ENCODE measurements around the gene ADAM10.
"Not testable (repeated sequence)": the region's sequence is repeated elsewhere in the genome, so short reads cannot be mapped to it uniquely, and the experiment has no call there.

The ADAM10 gene

GRCh38 chr15:58616171-58616570 lies 133.3 kb downstream of the ADAM10 start:
- no peak for DNase-seq
- peak overlapping the region; percentile 27 for H3K27ac Mint-ChIP-seq
- no peak overlapping the region for H3K4me3 Mint-ChIP-seq
- peaks cover 8 to 10% of the 10 kb centered on the region in 2 donors for H3K4me1 Mint-ChIP-seq
- peaks cover 21 to 24% of the 10 kb centered on the region in 2 donors for H3K9me3 Mint-ChIP-seq
- no peaks in the 10 kb centered on the region for H3K27me3 Mint-ChIP-seq
- ATAC-seq (replicated peaks) = no peak
- H3K36me3 Mint-ChIP-seq = peaks cover 66 to 75% of the 10 kb centered on the region in 2 donors

GRCh38 chr15:58611731-58612676 lies 137.5 kb downstream of the ADAM10 start:
- Mint-ChIP-seq H3K4me1 (peaks cover 8 to 14% of the 10 kb centered on the region in 2 donors), H3K27ac (peak overlapping the region; percentile 56), H3K36me3 (peaks cover 45 to 69% of the 10 kb centered on the region in 2 donors), H3K4me3 (peak overlapping the region in 1 of 2 donors; percentile 44), H3K9me3 (peaks cover 12 to 17% of the 10 kb centered on the region in 2 donors), H3K27me3 (no peaks in the 10 kb centered on the region)
- ATAC-seq (replicated peaks) (no peak), DNase-seq (no peak)

DNA sequence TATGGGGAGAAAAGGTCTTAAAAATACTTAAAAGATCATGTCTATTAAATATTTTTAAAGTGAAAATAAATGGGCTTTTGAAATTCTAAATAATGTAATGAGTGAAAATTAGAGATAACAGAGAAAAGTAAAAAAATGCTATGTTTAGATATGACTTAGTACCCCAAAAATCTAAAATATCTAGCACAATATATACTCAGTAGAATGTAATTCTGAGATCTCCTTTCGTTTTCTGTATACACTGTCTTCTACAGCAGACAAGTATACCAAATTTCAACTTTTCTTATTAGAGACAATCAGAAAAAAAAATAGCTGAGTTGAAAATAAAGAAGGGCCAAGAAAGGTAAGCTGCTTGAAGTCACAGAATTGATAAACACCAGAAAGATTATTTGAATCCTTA lies 140.8 kb downstream of the ADAM10 start:
- ATAC-seq (replicated peaks) = no peak
- H3K9me3 Mint-ChIP-seq = peaks cover 0 to 4% of the 10 kb centered on the region in 2 donors
- H3K27ac Mint-ChIP-seq = no peak overlapping the region
- no peak for DNase-seq
- H3K4me3 Mint-ChIP-seq = no peak overlapping the region
- peaks cover 22 to 48% of the 10 kb centered on the region in 2 donors for H3K36me3 Mint-ChIP-seq
- H3K4me1 Mint-ChIP-seq = peaks cover 5 to 12% of the 10 kb centered on the region in 2 donors
- no peaks in the 10 kb centered on the region for H3K27me3 Mint-ChIP-seq

- DNase-seq (no peak), ATAC-seq (replicated peaks) (no peak)
- H3K4me1 Mint-ChIP-seq = peaks cover 4 to 9% of the 10 kb centered on the region in 2 donors
These were observed 141.3 kb downstream of the ADAM10 start for GRCh38 chr15:58608129-58608590.

GRCh38 chr15:58606577-58607080 lies 142.9 kb downstream of the ADAM10 start:
- no peak for ATAC-seq (replicated peaks)
- peaks cover 2 to 4% of the 10 kb centered on the region in 2 donors for H3K4me1 Mint-ChIP-seq
- peaks cover 19 to 45% of the 10 kb centered on the region in 2 donors for H3K36me3 Mint-ChIP-seq
- H3K9me3 Mint-ChIP-seq = no peaks in the 10 kb centered on the region
- no peak overlapping the region for H3K27ac Mint-ChIP-seq
- DNase-seq = no peak
- no peak overlapping the region for H3K4me3 Mint-ChIP-seq
- H3K27me3 Mint-ChIP-seq = no peaks in the 10 kb centered on the region

More at GRCh38 chr15:58608129-58608590, 141.3 kb downstream of the ADAM10 start:
- Mint-ChIP-seq H3K9me3 (peaks cover 0 to under 1% of the 10 kb centered on the region in 2 donors), H3K36me3 (peaks cover 20 to 47% of the 10 kb centered on the region in 2 donors), H3K27me3 (no peaks in the 10 kb centered on the region), H3K27ac (no peak overlapping the region), H3K4me3 (no peak overlapping the region)

DNA sequence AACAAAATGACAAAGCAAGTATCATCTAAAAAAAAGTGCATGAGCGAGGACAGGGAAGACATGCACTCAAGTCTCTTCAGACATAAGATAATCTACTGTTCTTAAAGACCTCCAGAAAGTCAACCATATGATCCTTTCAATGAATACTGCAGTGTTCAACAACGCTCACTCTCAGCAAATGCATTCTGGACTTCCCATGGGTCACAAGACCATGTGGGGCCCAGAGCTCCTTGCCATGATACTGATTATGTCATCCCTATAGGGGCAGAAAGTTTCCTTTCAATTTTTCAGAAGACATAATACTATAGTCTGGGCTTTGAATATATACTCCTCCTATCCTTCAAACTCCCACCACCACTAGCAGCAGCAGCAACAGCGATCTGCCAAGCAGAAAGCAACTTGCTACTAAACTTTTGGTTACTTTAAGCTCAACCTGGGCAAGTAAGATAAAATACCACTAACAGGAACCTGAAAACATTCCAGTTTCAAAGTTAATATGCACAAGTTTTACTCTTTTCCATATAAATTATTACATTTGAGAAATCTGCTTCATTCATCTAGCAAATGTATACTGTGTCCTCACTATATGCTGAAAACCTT lies 143.5 kb downstream of the ADAM10 start:
- Mint-ChIP-seq H3K27me3 (no peaks in the 10 kb centered on the region), H3K36me3 (peaks cover 19 to 43% of the 10 kb centered on the region in 2 donors), H3K27ac (no peak overlapping the region), H3K4me3 (no peak overlapping the region), H3K4me1 (peaks cover 2 to 4% of the 10 kb centered on the region in 2 donors), H3K9me3 (no peaks in the 10 kb centered on the region)
- ATAC-seq (replicated peaks) = no peak
- DNase-seq = no peak

GRCh38 chr15:58604455-58604923 lies 145.0 kb downstream of the ADAM10 start:
- H3K27me3 Mint-ChIP-seq = no peaks in the 10 kb centered on the region
- no peak overlapping the region for H3K27ac Mint-ChIP-seq
- H3K9me3 Mint-ChIP-seq = no peaks in the 10 kb centered on the region
- H3K4me3 Mint-ChIP-seq = no peak overlapping the region
- DNase-seq (no peak), ATAC-seq (replicated peaks) (no peak)
- H3K36me3 Mint-ChIP-seq = peaks cover 14 to 34% of the 10 kb centered on the region in 2 donors
- H3K4me1 Mint-ChIP-seq = peaks cover 2 to 4% of the 10 kb centered on the region in 2 donors

GRCh38 chr15:58603927-58604326 lies 145.6 kb downstream of the ADAM10 start:
- not testable (repeated sequence) for H3K9me3 Mint-ChIP-seq; H3K27ac Mint-ChIP-seq; H3K4me3 Mint-ChIP-seq; ATAC-seq (replicated peaks); DNase-seq; H3K27me3 Mint-ChIP-seq; H3K4me1 Mint-ChIP-seq
- peaks cover 15 to 32% of the 10 kb centered on the region in 2 donors for H3K36me3 Mint-ChIP-seq

GRCh38 chr15:58602823-58603222 lies 146.7 kb downstream of the ADAM10 start:
- ATAC-seq (replicated peaks) = no peak
- H3K27ac Mint-ChIP-seq = no peak overlapping the region
- no peaks in the 10 kb centered on the region for H3K9me3 Mint-ChIP-seq
- no peaks in the 10 kb centered on the region for H3K27me3 Mint-ChIP-seq
- no peaks in the 10 kb centered on the region for H3K4me1 Mint-ChIP-seq
- no peak overlapping the region for H3K4me3 Mint-ChIP-seq
- no peak for DNase-seq
- peaks cover 12 to 33% of the 10 kb centered on the region in 2 donors for H3K36me3 Mint-ChIP-seq

- H3K4me3 Mint-ChIP-seq = no peak overlapping the region
- H3K27me3 Mint-ChIP-seq = no peaks in the 10 kb centered on the region
- H3K36me3 Mint-ChIP-seq = peaks cover 12 to 24% of the 10 kb centered on the region in 2 donors
- H3K4me1 Mint-ChIP-seq = no peaks in the 10 kb centered on the region
- ATAC-seq (replicated peaks) (no peak), DNase-seq (no peak)
- H3K27ac Mint-ChIP-seq = peak overlapping the region; percentile 77
- H3K9me3 Mint-ChIP-seq = no peaks in the 10 kb centered on the region
These were observed 150.7 kb downstream of the ADAM10 start for GRCh38 chr15:58598829-58599210.

DNA sequence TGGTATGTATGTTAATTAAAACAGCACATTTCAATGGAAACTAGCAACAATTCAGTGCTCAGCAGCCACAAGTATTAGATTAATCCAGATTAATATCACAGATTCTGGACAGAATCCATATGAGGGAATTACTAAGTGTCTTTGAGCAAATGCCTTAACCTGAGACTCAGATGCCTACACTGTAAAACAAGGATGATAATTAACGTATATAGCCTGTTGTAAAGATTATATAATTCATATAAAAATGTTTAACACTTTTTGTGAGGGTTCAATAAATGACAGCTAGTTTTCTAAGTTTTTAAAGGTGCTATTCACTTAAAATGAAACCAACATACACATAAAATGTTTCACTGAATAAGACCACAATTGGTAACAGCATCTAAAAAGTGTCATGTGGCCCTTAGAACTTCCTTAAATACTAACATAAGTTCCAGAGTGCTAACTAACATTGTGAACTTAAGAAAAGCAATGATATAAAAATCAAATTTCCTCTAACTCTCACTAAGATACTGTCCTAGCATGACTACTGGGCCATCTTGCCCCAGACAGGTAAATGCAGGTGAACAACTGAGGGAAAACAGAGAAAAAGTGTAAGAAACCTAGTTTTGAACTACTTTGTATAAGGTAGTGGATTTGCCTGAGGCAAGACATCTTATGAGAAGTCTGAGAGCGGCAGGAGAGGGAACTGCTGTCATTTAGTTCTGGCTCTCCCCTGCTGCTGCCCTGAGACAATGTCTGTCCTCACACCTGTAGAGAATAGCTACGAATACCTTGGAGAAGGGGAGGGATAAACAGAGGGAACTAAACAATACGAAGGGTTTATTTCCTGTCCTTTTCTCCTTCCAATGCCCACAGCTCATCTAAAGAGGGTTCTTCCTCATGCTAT lies 151.3 kb downstream of the ADAM10 start:
- ATAC-seq (replicated peaks) (no peak), DNase-seq (no peak)
- peaks cover 13 to 24% of the 10 kb centered on the region in 2 donors for H3K36me3 Mint-ChIP-seq
- no peaks in the 10 kb centered on the region for H3K9me3 Mint-ChIP-seq
- H3K27me3 Mint-ChIP-seq = no peaks in the 10 kb centered on the region
- no peak overlapping the region for H3K27ac Mint-ChIP-seq
- no peaks in the 10 kb centered on the region for H3K4me1 Mint-ChIP-seq
- no peak overlapping the region for H3K4me3 Mint-ChIP-seq

DNA sequence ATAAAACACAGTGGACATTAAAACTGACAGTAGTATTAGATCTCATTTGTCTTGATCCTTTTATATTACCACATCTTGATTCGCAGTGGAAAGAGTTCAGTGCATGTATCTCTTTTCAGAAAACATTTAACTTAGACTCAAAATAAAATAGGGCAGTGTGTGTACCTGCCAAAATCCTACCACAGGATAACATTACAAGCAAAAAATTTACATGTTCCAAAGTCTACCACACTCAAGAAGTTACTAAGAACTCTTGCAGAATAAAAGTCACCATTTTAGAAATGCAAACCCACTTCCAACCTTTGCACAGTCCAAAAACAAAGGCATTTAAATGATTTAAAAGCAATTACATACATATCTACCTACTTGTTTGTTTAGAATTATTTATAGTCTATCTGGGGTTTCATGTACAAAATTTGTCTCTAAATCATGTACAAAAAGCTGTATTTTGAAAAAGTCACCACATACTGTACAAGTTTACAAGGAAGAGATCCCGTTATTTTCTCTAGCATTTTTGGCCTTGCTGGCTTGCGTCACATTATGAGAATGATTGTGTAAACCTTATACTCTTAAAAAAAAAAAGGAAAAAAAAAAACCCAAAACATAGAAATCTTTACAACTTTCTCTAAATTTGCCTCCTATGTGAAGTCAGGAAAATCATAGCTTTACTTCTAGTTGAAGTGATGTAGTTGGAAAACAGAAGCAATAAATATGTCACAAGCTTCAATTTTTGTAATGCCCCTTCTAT lies 153.8 kb downstream of the ADAM10 start:
- H3K27ac Mint-ChIP-seq = no peak overlapping the region
- no peak overlapping the region for H3K4me3 Mint-ChIP-seq
- ATAC-seq (replicated peaks) = no peak
- DNase-seq = no peak
- peaks cover 10 to 23% of the 10 kb centered on the region in 2 donors for H3K36me3 Mint-ChIP-seq
- no peaks in the 10 kb centered on the region for H3K9me3 Mint-ChIP-seq
- no peaks in the 10 kb centered on the region for H3K27me3 Mint-ChIP-seq
- H3K4me1 Mint-ChIP-seq = no peaks in the 10 kb centered on the region

GRCh38 chr15:58594898-58595297 lies 154.6 kb downstream of the ADAM10 start:
- H3K9me3 Mint-ChIP-seq = no peaks in the 10 kb centered on the region
- H3K27ac Mint-ChIP-seq = no peak overlapping the region
- no peak for DNase-seq
- H3K4me3 Mint-ChIP-seq = no peak overlapping the region
- H3K27me3 Mint-ChIP-seq = no peaks in the 10 kb centered on the region
- no peak for ATAC-seq (replicated peaks)
- peaks cover 10 to 23% of the 10 kb centered on the region in 2 donors for H3K36me3 Mint-ChIP-seq
- no peaks in the 10 kb centered on the region for H3K4me1 Mint-ChIP-seq

Data from stimulated activated naive B cell treated with anti-CD40 and anti-IgM and Interleukin-4, amounts not matched to agents 10 μg/mL and 1 μg/mL and 100 μg/mL, for 72 hours (primary cell).